Smooth muscle cell (in vitro differentiated cells): Measurements from ENCODE around the gene ARID3A. TPM values are rescaled to one million over a fixed set of nuclear protein-coding genes. Genes with fewer than 3 reads are reported as not detected.

ENCODE experiments used
- DNase-seq: peaks from one replicate; lab custom pipeline; 2025; ENCODE audit not compliant: unreplicated experiment; lab: John Stamatoyannopoulos, UW
- H2AFZ ChIP-seq: fragments of 200-600 bp; sonication (generic); 2 replicates; pipeline ENCODE4 v1.6.0; 2016; ENCODE audit warnings: antibody characterized with exemption, low read depth, mild to moderate bottlenecking
- H3F3A ChIP-seq: fragments of 200-600 bp; sonication (generic); 2 replicates; pipeline ENCODE4 v1.6.0; 2017; ENCODE audit warnings: antibody characterized with exemption, low read depth
- H3K27ac ChIP-seq: fragments of 200-600 bp; sonication (generic); 2 replicates; pipeline ENCODE4 v1.5.1; 2016; ENCODE audit warnings: low read depth, mild to moderate bottlenecking
- H3K27me3 ChIP-seq: fragments of 200-600 bp; sonication (generic); 2 replicates; pipeline ENCODE4 v1.6.1; 2016; ENCODE audit warnings: low read depth, mild to moderate bottlenecking
- H3K36me3 ChIP-seq: fragments of 200-600 bp; sonication (generic); 2 replicates; pipeline ENCODE4 v1.5.1; 2016; ENCODE audit warnings: low read depth
- H3K4me1 ChIP-seq: fragments of 200-600 bp; sonication (generic); 2 replicates; pipeline ENCODE4 v1.5.1; 2016; ENCODE audit warnings: low read depth
- H3K4me2 ChIP-seq: fragments of 200-600 bp; sonication (generic); 2 replicates; pipeline ENCODE4 v1.6.0; 2016; ENCODE audit warnings: mild to moderate bottlenecking
- H3K4me3 ChIP-seq: fragments of 200-600 bp; sonication (generic); 2 replicates; pipeline ENCODE4 v1.5.1; 2016; ENCODE audit warnings: mild to moderate bottlenecking
- H3K79me2 ChIP-seq: fragments of 200-600 bp; sonication (generic); 2 replicates; pipeline ENCODE4 v1.6.0; 2016; ENCODE audit warnings: low read depth, mild to moderate bottlenecking
- H3K9ac ChIP-seq: fragments of 200-600 bp; sonication (generic); 2 replicates; pipeline ENCODE4 v1.6.0; 2016; ENCODE audit warnings: low read depth
- H3K9me3 ChIP-seq: fragments of 200-600 bp; sonication (generic); replicated peaks from 2 replicates; pipeline ENCODE4 v1.5.1; 2016; ENCODE audit warnings: low read depth
- H4K20me1 ChIP-seq: fragments of 200-600 bp; sonication (generic); 2 replicates; pipeline ENCODE4 v1.6.0; 2016; ENCODE audit warnings: low read depth
- WGBS: methylation state at CpG from one replicate; pipeline ENCODE4 v1.1.7; 2016; ENCODE audit warnings: low lambda C conversion rate; 5-methylcytosine and 5-hydroxymethylcytosine counted together
- polyA plus RNA-seq: library from polyadenylated mRNA; unstranded; fragments of >200 nt; fragmentation: Nextera tagmentation; extraction: Ambion mirVana; gene quantifications from 2 replicates; pipeline ENCODE4 v1.2.1, GENCODE V29; 2016
- total RNA-seq: library from RNA; depleted of rRNA; stranded (reverse); fragments of >200 nt; gene quantifications from 2 replicates; pipeline ENCODE4 v1.2.3, GENCODE V29; 2014
- TF ChIP-seq, protein P1 (sequence below): fragments of 200-600 bp; sonication (generic); IDR thresholded peaks from 2 replicates; pipeline ENCODE4 v1.5.1; 2017; ENCODE audit warnings: borderline replicate concordance, mild to moderate bottlenecking, antibody characterized with exemption; ENCODE audit not compliant: insufficient read depth, poor library complexity, severe bottlenecking

The ARID3A gene
- total and polyA plus RNA-seq, 2 experiments from 2014 or later = 45.7 to 50.3 TPM

GRCh38 chr19:1013218-1013617, 87.4 kb downstream of the ARID3A start:
- Histone ChIP-seq H3K27me3 (no peaks in the 10 kb centered on the region), H3K4me1 (peaks cover 16% of the 10 kb centered on the region), H3K9ac (no peak overlapping the region), H3K27ac (no peak overlapping the region), H3F3A (no peaks in the 10 kb centered on the region), H4K20me1 (peaks cover 59% of the 10 kb centered on the region), H3K79me2 (peaks cover 52% of the 10 kb centered on the region), H3K9me3 (no peaks in the 10 kb centered on the region), H3K4me3 (no peak overlapping the region), H3K4me2 (no peak overlapping the region), H3K36me3 (no peaks in the 10 kb centered on the region), H2AFZ (no peak overlapping the region)
- 95% methylated on average over 10 of the region's 10 CpGs for WGBS
- TF ChIP-seq, protein P1, sequence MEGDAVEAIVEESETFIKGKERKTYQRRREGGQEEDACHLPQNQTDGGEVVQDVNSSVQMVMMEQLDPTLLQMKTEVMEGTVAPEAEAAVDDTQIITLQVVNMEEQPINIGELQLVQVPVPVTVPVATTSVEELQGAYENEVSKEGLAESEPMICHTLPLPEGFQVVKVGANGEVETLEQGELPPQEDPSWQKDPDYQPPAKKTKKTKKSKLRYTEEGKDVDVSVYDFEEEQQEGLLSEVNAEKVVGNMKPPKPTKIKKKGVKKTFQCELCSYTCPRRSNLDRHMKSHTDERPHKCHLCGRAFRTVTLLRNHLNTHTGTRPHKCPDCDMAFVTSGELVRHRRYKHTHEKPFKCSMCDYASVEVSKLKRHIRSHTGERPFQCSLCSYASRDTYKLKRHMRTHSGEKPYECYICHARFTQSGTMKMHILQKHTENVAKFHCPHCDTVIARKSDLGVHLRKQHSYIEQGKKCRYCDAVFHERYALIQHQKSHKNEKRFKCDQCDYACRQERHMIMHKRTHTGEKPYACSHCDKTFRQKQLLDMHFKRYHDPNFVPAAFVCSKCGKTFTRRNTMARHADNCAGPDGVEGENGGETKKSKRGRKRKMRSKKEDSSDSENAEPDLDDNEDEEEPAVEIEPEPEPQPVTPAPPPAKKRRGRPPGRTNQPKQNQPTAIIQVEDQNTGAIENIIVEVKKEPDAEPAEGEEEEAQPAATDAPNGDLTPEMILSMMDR = no peak
- no peak for DNase-seq

DNA sequence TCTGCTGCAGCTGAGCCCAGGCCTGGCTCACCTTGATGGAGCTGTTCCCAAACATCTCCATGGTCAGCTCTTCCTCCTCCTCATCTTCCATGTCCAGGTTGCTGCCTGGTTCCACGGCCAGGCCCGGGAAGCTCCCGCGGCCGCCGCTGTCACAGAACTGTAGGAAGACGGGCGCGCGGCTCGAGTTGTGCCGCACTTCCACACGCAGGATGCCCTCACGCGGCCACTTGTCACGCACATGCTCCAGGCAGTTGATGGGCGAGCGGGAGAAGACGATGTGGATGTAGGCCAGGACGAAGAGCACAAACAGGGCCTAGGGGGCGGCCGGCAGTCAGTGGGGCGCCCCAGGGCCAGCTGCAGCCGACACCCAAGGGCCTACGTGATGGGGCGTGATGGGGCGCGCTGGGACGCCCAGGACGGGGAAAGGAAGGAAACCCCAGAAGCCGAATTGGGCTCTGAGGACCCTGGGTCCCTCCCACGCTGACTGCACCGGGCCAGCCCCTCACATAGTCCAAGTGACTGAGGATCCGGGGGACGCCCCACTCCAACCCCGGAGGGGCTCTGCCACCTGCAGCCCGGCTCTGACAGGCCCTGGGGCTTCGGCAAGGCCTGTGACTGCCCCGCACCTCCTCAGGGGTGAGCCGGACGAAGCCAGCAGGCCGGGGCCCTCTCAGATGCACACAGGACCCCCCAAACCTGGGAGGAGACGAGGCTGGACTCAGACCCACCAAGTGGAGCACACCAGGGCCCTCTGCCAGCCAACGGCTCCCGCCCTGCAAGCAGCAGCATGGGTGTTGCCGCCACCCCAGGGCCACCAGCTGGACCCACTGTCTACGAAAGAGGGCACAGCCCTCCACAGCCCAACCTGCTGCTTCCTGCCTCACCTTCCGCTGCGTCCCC, 88.6 kb downstream of the ARID3A start:
- Histone ChIP-seq H4K20me1 (peaks cover 70% of the 10 kb centered on the region), H3K9ac (no peak overlapping the region)
- TF ChIP-seq, protein P1 = no peak

GRCh38 chr19:1015061-1015781, 89.4 kb downstream of the ARID3A start:
- no peaks in the 10 kb centered on the region for H3F3A ChIP-seq
- H4K20me1 ChIP-seq = peaks cover 79% of the 10 kb centered on the region
- TF ChIP-seq, protein P1 = no peak
- peaks cover 73% of the 10 kb centered on the region for H3K79me2 ChIP-seq
- peaks cover 27% of the 10 kb centered on the region for H3K4me1 ChIP-seq
- DNase-seq = no peak
- H3K4me2 ChIP-seq = no peak overlapping the region
- H3K27me3 ChIP-seq = no peaks in the 10 kb centered on the region
- H3K9me3 ChIP-seq = no peaks in the 10 kb centered on the region
- H3K27ac ChIP-seq = no peak overlapping the region
- WGBS = 99% methylated on average over 20 of the region's 29 CpGs
- H3K9ac ChIP-seq = no peak overlapping the region
- no peak overlapping the region for H3K4me3 ChIP-seq
- no peaks in the 10 kb centered on the region for H3K36me3 ChIP-seq
- H2AFZ ChIP-seq = no peak overlapping the region

More for the DNA sequence above, 88.6 kb downstream of the ARID3A start:
- no peak for DNase-seq
- Histone ChIP-seq H3K36me3 (no peaks in the 10 kb centered on the region), H3K27ac (no peak overlapping the region), H3F3A (no peaks in the 10 kb centered on the region), H3K9me3 (no peaks in the 10 kb centered on the region), H3K4me3 (no peak overlapping the region), H3K27me3 (no peaks in the 10 kb centered on the region), H2AFZ (no peak overlapping the region), H3K79me2 (peaks cover 64% of the 10 kb centered on the region), H3K4me1 (peaks cover 21% of the 10 kb centered on the region), H3K4me2 (no peak overlapping the region)
- WGBS = 96% methylated on average over 47 of the region's 49 CpGs
